GM12891 (cell line): ENCODE results near the gene CKB.
A peak's percentile ranks its signal among the peaks of the same experiment; 100 is the strongest.

Experiments used
- POLR2A ChIP-seq: IDR thresholded peaks from 2 replicates; pipeline ENCODE4 v1.6.1; 2011; ENCODE audit warnings: low read depth, low read length, control low read depth
- POLR2AphosphoS5 ChIP-seq: IDR thresholded peaks from 2 replicates; pipeline ENCODE4 v1.6.1; 2011; ENCODE audit warnings: low read depth, low read length, control low read depth
- TAF1 ChIP-seq: IDR thresholded peaks from 2 replicates; pipeline ENCODE4 v1.6.1; 2011; ENCODE audit warnings: low read depth, low read length, control low read depth

DNA sequence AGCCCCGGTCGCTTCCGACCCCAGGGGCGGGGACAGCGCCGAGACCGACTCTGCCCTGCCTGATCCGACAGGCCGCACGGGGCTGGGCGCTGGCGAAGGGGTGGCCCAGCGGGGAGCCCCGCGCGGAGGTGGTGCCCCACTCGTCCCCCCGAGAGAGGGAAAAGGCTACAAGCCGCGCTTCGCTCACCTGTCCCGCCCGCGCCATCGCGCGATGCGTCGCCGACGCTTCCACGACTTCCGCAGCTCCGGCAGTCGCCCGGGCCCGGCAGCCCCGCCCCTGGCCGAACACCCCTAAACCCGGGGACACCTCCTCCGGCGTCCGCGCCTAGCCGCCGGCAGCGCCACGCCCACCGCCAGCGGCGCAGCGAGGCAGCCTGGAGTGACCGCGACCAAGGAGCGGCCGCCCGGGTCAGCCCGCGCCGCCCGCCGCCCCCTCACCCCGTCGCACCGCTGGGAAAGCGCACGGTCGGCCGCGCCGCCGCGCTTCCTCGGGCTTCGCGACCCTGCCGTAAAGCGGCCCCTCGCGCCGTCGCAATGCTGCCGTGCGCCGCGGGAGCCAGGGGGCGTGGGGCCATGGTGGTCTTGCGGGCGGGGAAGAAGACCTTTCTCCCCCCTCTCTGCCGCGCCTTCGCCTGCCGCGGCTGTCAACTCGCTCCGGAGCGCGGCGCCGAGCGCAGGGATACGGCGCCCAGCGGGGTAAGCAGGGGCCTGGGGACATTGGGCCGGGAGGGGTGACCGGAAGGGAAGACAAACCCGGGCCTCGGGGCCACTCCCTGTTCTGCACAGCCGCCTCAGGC lies 40.0 kb upstream of the CKB start, which contains the start of the genes BAG5 and COA8:
- peak; percentile 63 for TF ChIP-seq TAF1
- peak; percentile 69 for TF ChIP-seq POLR2A
- peak; percentile 60; the same call in 1 of the 2 replicates for TF ChIP-seq POLR2AphosphoS5
